ENCODE data around the gene CACNB2. TPM values are rescaled to one million over a fixed set of nuclear protein-coding genes. Genes with fewer than 3 reads are reported as not detected.
A peak's percentile ranks its signal among the peaks of the same experiment; 100 is the strongest.

Gene CACNB2
- total RNA-seq, 1 donor from 2014 or later, result 45.6 TPM

DNA sequence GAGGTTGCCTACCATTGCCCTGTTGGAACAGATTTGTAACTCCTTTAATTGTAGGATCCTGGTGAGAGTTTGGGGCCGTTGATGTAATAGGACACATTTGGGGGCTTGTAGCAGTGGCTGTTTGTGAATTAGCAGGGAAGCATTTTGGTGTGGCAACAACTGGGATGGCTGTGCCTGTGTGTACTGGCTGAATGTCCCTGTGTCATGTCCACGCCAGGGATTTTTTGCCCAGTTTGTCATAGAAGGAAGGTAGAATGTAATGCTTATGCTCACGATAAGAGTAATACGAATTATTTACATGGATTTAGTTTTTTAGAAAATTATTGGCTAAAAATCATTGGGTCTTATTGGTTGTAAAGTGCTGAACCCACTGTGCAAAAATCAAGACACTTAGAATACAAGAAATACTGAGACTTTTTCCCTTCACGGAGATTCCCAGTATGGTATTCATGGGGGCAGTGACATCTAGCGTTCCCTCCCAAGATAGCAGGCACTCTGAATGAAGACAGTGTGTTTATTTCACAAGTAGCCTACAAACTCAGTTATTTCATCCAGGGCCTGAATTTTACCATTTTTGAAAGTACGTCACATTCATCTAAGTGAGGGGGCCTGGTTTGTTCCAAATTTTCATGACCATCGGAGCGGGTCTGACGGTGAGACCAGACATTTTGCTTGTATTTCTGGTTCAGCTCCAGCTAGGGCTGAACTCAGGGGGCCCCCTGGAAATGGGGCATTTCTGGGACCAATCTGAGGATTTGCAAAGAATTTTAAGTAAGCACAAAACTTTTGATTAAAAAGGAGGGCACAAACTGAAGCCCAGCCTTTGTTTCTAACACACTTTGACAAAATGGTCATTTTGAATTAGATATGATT is 74.7 kb downstream of the CACNB2 start:
- ATAC-seq (peak; percentile 67), DNase-seq (ENCODE audit: missing footprints) (no peak)
- intact Hi-C loops (cut with DNase I), result loop anchor here (10.0 kb wide), 1 partner anchor 480 kb away; no protein-coding TSS in a partner anchor

GRCh38 chr10:18216482-18216881 is 76.3 kb downstream of the CACNB2 start:
- ATAC-seq, result no peak
- intact Hi-C loops (cut with DNase I), result loop anchor here (1.0 to 10.0 kb wide), 3 partner anchors 306 to 482 kb away; no protein-coding TSS in a partner anchor
- no peak for DNase-seq (ENCODE audit: missing footprints)

DNA sequence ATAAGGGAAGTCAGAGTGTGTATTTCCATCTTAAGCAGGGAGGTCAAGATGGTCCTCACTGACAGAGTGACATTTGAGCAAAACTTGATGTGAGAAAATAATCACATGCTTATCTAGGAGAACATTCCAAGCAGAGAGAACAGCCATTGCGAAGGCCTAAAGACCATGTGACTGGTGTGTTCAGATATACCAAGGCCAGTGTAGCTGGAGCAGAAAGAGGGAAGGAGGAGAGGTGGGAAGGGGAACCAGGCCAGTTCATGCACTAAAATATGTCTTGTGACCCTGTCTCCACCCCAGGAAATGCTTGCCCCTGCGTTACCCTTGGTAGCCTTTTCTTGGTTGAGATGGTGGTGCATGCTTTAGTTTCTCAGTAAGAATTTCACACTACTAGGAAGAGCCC is 77.4 kb downstream of the CACNB2 start:
- ATAC-seq (no peak), DNase-seq (ENCODE audit: missing footprints) (no peak)
- intact Hi-C loops (cut with DNase I), result loop anchor here (2.0 to 10.0 kb wide), 2 partner anchors 307 to 483 kb away; no protein-coding TSS in a partner anchor

DNA sequence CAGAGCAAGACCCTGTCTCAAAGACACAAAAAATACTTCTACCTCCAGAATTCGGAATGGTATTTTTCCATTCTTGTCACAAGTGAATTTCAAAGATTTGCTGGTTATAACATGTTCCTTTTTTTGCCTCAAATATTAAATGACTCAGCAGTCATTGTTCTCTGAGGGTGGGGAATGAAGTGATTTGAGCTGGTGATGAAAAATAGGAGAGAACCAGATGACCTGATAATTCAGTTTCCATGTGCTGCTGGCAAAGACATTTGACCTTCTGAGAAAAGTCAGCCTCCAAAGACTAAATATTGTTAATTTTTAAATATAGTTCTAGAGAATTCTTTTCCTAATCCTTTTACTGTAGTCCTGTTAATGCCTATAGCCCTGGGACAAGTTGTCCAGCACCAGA is 78.9 kb downstream of the CACNB2 start:
- intact Hi-C loops (cut with DNase I), result loop anchor here (10.0 kb wide), 1 partner anchor 484 kb away; no protein-coding TSS in a partner anchor
- DNase-seq (ENCODE audit: missing footprints) (no peak), ATAC-seq (no peak)

DNA sequence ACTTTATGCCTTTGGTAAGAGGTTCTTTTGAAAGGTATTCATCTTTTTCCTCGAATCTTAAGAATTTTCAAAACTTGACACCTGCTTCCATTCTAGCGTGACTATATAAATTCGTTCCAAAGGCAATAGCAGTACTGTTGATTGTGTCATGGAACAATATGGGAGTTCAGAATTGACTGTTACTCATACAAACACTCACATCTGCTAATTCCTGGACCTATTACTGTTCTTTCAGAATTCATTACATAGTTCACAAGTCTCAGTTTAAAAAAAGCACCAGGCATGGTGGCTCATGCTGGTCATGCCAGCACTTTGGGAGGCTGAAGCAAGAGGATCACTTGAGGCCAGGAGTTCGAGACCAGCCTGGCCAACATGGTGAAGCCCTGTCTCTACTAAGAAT is 80.9 kb downstream of the CACNB2 start:
- intact Hi-C loops (cut with DNase I), result no loop called here

DNA sequence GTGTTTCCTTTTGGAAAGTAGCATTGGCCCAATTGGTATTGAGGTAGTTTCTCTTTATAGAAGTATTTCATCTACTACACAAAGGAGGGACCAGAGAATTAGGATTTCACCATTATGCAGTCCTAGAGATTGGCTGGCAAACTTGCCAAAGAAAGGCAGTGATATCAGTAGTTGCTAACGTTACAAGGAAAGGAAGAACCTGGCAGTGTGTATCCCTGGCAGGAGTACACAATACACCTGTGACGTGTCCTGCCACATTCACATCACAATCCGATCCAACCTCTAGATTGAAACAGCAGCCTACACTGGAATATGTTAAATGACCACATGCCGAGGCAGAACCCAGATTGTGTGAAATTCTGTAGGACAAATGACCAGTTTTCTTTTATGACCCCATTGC is 81.7 kb downstream of the CACNB2 start:
- intact Hi-C loops (cut with DNase I), result no loop called here
- DNase-seq (ENCODE audit: missing footprints), result no peak
- ATAC-seq, result no peak

More for the DNA sequence above, 80.9 kb downstream of the CACNB2 start:
- ATAC-seq (no peak), DNase-seq (ENCODE audit: missing footprints) (no peak)

- DNase-seq (ENCODE audit: missing footprints), result no peak
- no peak for ATAC-seq
- intact Hi-C loops (cut with DNase I), result no loop called here
Measured at GRCh38 chr10:18222866-18223265, 82.6 kb downstream of the CACNB2 start.

- intact Hi-C loops (cut with DNase I), result no loop called here
- no peak for DNase-seq (ENCODE audit: missing footprints)
- ATAC-seq, result no peak
Measured at GRCh38 chr10:18223898-18224297, 83.7 kb downstream of the CACNB2 start.

GRCh38 chr10:18224626-18225445 is 84.6 kb downstream of the CACNB2 start:
- no peak for ATAC-seq
- intact Hi-C loops (cut with DNase I), result no loop called here

DNA sequence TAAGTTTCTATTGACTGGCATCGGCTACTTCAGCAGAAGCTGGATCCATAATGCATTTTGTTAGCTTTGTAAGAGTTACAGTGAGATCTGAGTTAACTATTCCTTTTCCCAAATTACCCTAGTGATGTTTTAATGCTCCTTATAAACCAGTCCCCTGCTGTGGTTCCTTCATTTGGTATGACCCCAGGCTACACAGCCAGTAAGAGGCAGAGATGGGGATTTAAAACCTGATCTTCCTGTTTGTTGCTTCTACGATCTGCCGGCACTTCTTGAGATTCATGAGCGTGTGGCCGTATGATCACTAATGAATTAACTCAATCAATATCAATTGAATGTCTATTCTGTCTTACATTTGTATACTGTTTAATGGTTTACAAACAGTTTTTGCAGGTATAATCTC is 86.1 kb downstream of the CACNB2 start:
- DNase-seq (ENCODE audit: missing footprints) (no peak), ATAC-seq (no peak)
- intact Hi-C loops (cut with DNase I), result no loop called here

More at GRCh38 chr10:18224626-18225445, 84.6 kb downstream of the CACNB2 start:
- no peak for DNase-seq (ENCODE audit: missing footprints)

GRCh38 chr10:18229826-18230225 is 89.6 kb downstream of the CACNB2 start:
- intact Hi-C loops (cut with DNase I), result loop anchor here (10.0 kb wide), 1 partner anchor 615 kb away; the partner anchor contains the start of gene HACD1
- ATAC-seq (no peak), DNase-seq (ENCODE audit: missing footprints) (no peak)

- ATAC-seq, result no peak
- no peak for DNase-seq (ENCODE audit: missing footprints)
- intact Hi-C loops (cut with DNase I), result loop anchor here (10.0 kb wide), 1 partner anchor 616 kb away; the partner anchor contains the start of gene HACD1
Measured at GRCh38 chr10:18230794-18231193, 90.6 kb downstream of the CACNB2 start.

- DNase-seq (ENCODE audit: missing footprints) (no peak), ATAC-seq (no peak)
- intact Hi-C loops (cut with DNase I), result loop anchor here (10.0 kb wide), 1 partner anchor 617 kb away; the partner anchor contains the start of gene HACD1
Measured at GRCh38 chr10:18231480-18231879, 91.3 kb downstream of the CACNB2 start.

- intact Hi-C loops (cut with DNase I), result loop anchor here (2.0 to 10.0 kb wide), 2 partner anchors 75 to 619 kb away; partner anchors contain the start of gene HACD1
- ATAC-seq (peak; percentile 92), DNase-seq (ENCODE audit: missing footprints) (peak; percentile 72)
Measured at GRCh38 chr10:18233775-18234174, 93.6 kb downstream of the CACNB2 start.

GRCh38 chr10:18235477-18235876 is 95.3 kb downstream of the CACNB2 start:
- intact Hi-C loops (cut with DNase I), result loop anchor here (2.0 to 10.0 kb wide), 3 partner anchors 73 to 621 kb away; partner anchors contain the start of gene HACD1
- DNase-seq (ENCODE audit: missing footprints) (no peak), ATAC-seq (no peak)

DNA sequence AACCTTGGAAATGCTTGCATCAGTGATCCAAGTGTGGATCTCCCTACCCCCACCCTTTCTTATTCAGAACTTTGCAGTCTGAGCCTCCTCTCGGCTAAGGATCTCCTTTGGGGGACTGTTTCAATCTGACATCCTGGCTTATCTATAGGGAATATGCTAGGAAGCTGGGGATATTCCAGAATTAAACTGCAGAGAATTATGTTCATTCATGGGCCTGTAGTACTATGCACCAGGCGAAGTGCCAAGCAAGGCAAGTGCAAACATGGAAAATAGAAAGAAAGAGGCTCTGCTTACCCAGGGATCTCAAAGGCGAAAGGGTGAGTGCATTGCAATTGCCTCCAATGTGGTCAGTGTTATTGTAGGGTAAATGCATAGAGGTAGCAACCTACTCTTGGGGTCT is 96.5 kb downstream of the CACNB2 start:
- DNase-seq (ENCODE audit: missing footprints) (no peak), ATAC-seq (no peak)
- intact Hi-C loops (cut with DNase I), result loop anchor here (5.0 to 10.0 kb wide), 2 partner anchors 389 to 622 kb away; partner anchors contain the start of gene HACD1

DNA sequence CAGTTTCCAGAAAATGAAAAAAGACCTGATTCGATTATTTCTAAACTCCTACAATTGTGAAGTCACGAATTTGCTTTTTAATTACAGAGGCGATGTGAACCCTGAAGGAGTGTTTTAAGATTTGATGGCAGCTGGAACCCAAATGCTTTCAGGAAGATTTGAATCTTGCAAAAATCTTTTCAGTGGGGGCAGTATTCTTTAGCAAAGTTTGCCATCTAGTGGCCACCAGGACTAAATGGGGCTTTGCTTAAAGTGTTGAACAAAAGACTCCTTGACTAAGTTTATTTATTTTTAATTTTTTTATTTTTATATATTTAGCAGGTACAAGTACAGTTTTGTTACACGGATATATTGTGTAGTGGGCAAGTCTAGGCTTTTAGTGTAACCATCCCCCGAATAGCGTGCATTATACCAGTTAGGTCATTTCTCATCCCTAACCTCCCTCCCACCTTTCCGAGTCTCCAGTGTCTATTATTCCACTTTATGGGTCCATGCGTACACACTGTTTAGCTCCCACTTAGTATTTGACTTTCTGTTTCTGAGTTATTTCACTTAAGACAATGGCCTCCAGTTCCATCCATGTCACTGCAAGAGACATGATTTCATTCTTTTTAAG is 98.8 kb downstream of the CACNB2 start:
- ATAC-seq (no peak), DNase-seq (ENCODE audit: missing footprints) (no peak)
- intact Hi-C loops (cut with DNase I), result loop anchor here (5.0 to 10.0 kb wide), 2 partner anchors 392 to 624 kb away; partner anchors contain the start of gene HACD1

DNA sequence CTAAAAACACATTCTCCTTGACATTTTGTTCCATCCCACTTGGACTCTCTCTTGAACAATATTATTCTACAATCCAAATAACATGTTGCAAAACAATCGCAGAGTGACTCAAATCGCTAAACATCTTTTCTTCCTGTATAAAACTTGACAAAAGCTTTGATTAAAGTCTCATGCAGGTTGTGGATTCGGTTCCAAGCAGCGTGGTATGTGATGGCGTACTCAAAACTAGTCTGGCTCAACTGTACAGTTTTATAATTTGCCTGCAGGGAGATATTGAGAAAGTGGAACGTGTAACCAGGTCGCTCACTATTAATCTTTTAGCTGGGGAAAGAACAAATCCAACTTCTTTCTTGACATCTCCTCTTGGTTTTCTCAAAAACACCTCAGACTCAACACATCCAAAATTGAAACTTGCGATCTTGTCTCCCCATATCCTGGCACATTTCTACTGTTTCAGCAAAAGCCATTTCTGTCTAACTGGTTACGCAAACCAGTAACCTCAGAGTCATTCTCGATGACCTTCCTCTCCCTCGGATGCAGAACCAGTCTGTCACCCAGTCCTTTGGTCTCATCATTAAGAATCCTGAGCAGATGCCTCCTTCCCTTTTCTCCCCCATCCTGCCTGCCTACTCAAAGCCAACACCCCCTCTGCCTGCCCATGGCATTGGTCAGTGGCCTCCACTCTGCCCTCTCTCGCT is 100.1 kb downstream of the CACNB2 start:
- intact Hi-C loops (cut with DNase I), result no loop called here
- ATAC-seq (peak; percentile 63), DNase-seq (ENCODE audit: missing footprints) (no peak)
